ENCODE results near the gene SGPP2.

Gene SGPP2

DNA sequence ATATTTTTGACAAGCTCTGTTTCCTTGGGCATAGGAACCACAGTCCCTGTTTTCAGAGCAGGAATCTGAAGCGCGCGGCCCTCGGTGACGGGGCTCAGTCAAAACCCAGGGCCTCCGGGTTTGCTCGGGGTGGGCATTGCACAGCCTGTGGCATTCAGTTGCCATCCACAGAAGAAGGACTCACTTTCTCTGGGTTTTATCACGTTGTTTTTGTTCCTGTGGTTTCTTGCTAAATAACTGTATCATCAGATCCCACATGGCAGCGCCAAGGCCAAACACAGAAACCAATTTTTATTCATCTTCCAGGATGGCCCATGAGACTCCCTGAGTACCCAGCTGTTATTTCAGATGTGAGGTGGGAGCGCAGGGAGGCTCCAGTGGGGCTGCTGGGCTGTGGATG is 35.6 kb downstream of the SGPP2 start:
- DNase-seq (ENCODE audit: low read depth): no peak

DNA sequence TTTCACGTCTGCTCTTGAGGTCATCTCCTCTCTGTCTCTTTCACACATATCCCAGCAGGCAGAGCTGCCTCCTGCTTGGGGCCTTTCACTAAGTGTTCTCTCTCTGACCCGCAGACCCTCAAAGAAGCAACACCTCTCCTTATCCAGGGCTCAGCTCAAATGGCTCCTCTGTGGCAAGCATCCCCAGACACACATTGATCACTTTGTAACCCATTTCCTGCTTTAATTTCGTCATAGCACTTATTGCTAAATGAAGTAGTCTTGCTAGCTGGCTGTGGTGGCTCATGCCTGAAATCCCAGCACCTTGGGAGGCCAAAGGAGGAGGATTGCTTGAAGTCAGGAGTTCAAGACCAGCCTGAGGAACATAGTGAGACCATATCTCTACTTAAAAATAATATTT is 41.4 kb downstream of the SGPP2 start:
- no peak for DNase-seq (ENCODE audit: low read depth)
- TF ChIP-seq, protein P1, sequence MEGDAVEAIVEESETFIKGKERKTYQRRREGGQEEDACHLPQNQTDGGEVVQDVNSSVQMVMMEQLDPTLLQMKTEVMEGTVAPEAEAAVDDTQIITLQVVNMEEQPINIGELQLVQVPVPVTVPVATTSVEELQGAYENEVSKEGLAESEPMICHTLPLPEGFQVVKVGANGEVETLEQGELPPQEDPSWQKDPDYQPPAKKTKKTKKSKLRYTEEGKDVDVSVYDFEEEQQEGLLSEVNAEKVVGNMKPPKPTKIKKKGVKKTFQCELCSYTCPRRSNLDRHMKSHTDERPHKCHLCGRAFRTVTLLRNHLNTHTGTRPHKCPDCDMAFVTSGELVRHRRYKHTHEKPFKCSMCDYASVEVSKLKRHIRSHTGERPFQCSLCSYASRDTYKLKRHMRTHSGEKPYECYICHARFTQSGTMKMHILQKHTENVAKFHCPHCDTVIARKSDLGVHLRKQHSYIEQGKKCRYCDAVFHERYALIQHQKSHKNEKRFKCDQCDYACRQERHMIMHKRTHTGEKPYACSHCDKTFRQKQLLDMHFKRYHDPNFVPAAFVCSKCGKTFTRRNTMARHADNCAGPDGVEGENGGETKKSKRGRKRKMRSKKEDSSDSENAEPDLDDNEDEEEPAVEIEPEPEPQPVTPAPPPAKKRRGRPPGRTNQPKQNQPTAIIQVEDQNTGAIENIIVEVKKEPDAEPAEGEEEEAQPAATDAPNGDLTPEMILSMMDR (conservative IDR thresholded peaks at IDR 0.05; ENCODE audit: control insufficient read depth, insufficient read depth, low read depth, low read length): no peak
- H3K4me3 ChIP-seq (ENCODE audit: control insufficient read depth, low read depth, low read length): no peak overlapping the region

More for the DNA sequence above, 35.6 kb downstream of the SGPP2 start:
- no peak overlapping the region for H3K4me3 ChIP-seq (ENCODE audit: control insufficient read depth, low read depth, low read length)
- TF ChIP-seq, protein P1 (conservative IDR thresholded peaks at IDR 0.05; ENCODE audit: control insufficient read depth, insufficient read depth, low read depth, low read length): no peak

DNA sequence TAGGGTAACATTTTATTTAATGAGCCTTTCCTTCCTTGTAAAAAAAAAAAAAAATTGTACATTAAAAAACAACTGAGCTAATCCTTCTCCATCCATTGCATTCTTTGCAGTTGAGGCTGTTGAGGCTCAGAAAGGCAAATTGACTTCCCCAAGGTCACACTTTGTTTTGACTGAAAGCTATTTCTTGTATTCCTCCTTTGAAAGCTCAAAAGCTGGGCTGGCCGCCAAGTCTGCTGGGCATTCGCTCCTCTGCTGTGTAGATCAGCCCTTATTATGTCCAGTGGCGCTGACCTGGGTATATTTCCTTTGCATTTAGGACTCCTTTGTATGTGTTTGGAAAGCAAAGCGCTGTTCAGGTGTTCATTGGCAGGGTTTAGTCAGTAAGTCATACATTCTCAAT is 44.0 kb downstream of the SGPP2 start:
- DNase-seq (ENCODE audit: low read depth): no peak
- TF ChIP-seq, protein P1 (conservative IDR thresholded peaks at IDR 0.05; ENCODE audit: control insufficient read depth, insufficient read depth, low read depth, low read length): no peak
- no peak overlapping the region for H3K4me3 ChIP-seq (ENCODE audit: control insufficient read depth, low read depth, low read length)

DNA sequence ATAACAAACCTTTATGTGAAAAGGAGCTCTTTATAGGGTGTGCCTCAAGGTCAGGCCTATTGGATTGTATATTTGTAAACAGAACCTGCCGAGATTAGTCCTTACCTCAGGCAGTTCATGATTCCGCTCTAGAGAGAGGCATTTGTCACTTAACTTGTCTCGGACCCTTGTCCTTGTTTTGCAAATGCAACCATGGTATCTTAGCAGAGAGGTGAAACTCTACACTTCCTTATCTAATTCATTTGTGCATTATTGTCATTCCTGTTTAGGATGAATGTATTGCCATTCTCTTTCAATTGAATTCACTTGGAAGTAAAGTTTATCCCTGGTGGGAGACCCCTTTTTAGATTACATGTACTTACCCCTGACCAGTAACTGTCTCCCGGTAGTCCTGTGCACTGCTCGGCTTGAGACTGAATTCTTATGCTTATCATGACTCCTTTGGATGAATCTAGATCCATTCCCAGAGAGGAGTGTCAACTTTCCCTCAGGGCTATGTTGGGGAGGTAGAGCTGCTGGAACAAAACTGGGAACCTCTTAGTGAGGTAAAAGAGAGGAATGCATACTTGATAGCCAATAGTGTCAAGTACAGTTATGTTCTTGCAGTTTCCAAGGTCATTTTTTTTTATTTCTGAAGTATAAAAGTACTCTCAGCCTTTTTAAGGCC is 46.6 kb downstream of the SGPP2 start:
- H3K4me3 ChIP-seq (ENCODE audit: control insufficient read depth, low read depth, low read length): no peak overlapping the region
- no peak for DNase-seq (ENCODE audit: low read depth)
- TF ChIP-seq, protein P1 (conservative IDR thresholded peaks at IDR 0.05; ENCODE audit: control insufficient read depth, insufficient read depth, low read depth, low read length): no peak

DNA sequence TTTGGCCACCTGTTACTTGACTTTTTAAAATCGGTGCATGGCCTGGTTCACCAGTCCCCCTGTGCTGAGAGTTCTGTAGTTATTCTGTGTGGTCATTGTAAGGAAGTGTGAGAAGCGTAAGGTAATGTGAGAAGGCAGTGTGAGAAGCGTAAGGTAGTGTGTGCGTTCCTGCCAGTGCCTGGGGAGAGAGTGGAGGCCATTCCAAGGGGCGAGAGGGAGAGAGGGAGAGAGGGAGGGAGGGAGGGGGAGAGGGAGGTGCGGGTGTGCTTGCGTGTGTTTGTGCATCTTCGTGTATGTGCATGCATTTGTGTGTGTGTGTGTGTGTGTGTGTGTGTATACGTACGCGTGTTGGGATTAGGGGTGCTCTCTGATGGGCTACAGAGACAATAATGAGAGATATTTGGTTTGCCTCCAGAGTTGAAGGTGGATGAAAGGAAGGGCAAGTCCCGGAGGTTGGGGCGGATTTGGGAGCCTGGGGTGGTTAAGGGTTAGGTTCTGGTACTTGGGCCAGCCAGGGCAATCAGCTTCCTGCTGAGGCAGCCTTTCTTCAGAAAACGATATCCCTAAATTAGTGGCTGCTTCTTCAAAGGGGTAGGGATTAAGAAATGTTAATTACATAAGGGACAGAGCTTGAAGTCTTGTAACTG is 53.7 kb downstream of the SGPP2 start:
- no peak overlapping the region for H3K4me3 ChIP-seq (ENCODE audit: control insufficient read depth, low read depth, low read length)
- TF ChIP-seq, protein P1 (conservative IDR thresholded peaks at IDR 0.05; ENCODE audit: control insufficient read depth, insufficient read depth, low read depth, low read length): no peak
- DNase-seq (ENCODE audit: low read depth): no peak

DNA sequence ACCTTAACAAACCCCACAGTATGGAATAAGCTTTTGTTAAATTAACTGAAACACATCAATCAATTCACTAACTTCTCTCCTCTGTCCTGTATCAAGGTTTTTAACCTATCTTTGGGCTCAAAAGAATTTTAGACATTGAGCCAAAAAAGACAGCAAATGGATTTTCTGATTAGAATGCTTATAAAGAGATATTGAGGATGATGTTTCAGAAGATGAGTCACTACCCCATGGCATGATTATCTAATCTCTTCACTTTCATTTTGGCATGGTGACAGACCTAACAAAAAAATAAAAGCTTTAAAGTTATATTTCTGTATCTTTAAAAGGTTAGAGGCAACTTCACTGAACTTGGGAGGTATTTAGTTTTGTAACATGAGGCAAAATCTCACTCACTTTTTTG is 55.5 kb downstream of the SGPP2 start:
- TF ChIP-seq, protein P1 (conservative IDR thresholded peaks at IDR 0.05; ENCODE audit: control insufficient read depth, insufficient read depth, low read depth, low read length): no peak
- H3K4me3 ChIP-seq (ENCODE audit: control insufficient read depth, low read depth, low read length): no peak overlapping the region
- no peak for DNase-seq (ENCODE audit: low read depth)

All from fibroblast of mammary gland (primary cell).